HG03354 (cell line): Measurements from ENCODE around the gene MROH8.

Source experiments
- ATAC-seq: cut with Tn5 transposase; IDR thresholded peaks from one replicate; pipeline ENCODE4 v1.9.1; 2021; ENCODE audit warnings: mild to moderate bottlenecking; ENCODE audit not compliant: unreplicated experiment, poor library complexity, severe bottlenecking

The MROH8 gene

DNA sequence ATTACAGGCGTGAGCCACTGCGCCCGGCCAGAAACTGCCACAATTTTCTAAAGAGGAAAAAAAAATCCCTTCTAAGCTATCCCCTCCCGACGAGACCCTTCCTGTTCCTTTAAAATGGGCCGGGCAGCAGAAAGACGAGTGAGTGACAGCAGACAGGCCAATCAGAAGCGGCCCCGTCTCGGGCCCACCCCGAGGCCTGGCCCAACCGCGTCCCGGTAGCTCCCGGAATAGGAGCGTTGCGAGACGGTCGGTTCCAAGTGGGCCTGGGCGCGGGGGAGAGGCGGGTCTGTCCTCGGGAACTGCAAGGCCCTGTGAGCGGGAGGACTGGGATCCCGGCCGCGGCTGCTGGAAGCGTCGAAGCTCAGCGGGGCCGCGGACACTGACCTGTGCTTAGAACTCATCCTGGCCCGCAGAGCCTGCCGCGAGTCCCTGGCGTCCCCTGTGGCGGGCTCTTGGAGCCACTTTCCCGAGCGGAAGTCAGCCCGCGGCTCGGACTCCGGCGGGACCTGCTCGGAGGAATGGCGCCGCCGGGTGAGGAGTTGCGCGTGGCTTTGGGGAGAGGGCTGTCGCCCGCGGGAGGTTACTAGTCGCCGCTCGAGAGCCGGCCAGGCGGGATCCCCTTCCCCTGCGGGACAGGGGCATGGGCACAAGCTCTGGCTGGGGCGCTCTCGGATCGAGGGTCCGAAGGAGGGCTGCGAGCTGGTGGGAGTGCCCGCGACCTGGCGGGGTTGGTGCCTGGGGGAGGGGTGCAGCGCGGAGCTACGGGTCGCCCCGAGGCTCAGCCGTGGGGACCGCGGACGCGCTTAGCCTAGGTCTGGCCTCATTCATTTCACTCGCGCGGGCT, at the start of gene MROH8, which contains the start of gene RPN2:
TSS of gene MROH8 (minus strand) at position 710 of the 844 bp plus-strand sequence.
TSS of gene RPN2 (plus strand) at position 492 of the 844 bp plus-strand sequence. CDS start at position 519, 27 bp downstream.
- peak; percentile 92 for ATAC-seq

DNA sequence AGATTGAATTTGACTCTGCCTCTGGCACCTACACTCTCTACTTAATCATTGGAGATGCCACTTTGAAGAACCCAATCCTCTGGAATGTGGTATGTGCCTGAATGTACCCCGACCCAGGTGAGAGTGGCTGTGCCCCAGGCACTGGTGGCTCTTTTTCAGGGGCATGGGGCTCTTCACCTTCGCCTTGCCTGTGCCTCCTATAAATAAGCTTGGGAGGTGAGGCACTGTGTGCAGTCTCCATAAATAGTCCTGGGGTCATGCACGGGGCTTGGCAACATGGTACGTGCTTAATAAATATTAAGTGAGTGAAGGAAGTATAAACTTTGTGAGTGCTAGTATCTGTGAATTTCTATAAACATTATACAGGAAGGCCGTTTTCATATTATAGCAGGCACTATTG, 49.3 kb upstream of the MROH8 start:
- no peak for ATAC-seq

DNA sequence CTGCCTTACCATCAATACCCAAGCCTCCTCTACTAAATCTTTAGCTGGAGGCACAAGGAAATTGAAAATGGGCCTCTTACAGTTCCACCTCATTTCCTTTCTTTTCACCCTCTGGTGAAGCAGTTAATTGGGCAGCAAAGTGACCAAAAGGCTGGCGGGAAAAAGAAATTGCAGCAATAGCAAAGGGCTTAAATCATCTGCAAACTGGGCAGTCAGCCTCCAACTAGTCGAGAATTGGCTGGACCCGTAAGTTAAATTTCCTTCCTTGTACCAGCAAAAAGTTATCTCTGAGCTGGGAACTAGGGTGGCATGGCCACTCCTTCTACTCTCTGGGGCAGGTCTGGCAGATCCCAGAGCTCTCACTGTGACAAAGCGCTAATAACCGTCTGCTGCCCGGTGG, 48.7 kb upstream of the MROH8 start:
- no peak for ATAC-seq

DNA sequence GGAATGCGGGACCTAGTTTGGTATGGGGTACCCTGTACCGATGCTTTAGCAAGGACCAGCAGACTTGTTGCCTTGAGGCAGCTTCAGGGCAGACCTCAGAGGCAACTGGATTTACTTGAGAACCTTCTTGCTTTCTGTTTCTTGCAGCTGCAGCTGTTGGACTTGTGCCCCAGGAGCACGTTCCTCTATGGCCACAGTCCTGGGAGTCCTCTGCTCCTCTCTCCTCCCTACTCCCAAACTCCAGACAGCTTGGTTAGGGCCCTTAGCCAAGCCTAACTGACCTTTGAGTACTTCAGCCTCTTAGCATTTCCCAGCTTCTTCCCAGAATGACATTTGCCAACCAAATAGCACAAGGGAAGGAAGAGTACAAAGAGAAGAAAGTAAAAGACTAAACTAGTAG, 47.5 kb upstream of the MROH8 start:
- ATAC-seq: no peak

DNA sequence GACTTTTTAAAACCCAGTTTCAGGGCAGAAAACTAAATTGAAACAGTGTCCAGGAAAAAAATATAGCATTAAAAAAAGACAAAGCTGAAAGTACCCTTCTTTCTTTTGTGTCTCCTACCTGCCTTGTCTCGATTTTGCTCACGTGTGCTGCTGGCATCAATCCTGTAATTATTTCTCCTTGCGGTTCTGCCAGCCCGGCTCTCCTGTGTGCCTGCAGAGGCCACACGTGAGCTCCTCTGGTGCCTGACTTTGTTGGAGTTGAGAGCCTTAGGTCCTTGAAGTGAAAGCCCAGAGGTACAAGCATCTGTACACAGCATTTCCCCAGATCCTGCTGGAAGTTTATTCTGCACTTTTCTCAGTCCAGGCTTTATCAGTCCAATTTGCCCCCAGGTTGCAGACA, 45.8 kb upstream of the MROH8 start:
- no peak for ATAC-seq

DNA sequence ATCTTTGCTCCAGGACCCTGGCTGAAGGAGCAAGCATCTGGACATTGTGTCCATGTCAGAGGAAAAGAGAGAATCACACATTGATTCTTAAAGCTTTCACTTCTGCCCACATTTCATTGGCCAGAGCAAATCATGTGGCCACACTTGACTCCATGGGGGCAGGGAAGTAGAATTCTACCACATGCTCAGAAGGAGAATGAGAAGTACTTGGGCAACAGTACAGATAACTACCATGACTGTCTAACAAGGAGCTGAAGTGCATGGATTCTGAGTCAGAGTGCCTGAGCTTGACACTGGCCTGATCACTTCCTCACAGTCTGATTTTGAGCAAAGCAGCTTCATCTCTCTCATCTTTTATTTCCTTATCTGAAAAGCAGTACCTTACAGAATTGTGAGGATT, 43.7 kb upstream of the MROH8 start:
- no peak for ATAC-seq

DNA sequence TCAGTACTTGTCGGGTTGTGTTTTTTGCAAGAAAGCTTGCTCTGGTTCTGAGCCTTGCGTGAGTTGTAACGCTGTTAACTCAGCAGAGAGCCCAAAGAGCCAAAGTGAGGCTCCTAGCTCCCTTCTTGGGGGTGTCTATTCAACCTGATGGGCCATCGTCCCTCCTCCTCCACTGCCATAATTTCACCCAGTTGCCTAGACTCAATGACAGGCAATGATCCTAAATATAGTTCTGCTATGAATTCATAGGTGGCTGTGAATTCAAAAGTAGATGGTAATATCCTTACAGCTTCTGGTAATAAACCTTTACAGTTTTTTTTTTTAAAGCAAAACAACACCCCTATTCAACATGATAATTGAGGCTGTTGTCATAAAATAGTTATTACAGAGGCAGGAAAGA, 42.7 kb upstream of the MROH8 start:
- no peak for ATAC-seq

DNA sequence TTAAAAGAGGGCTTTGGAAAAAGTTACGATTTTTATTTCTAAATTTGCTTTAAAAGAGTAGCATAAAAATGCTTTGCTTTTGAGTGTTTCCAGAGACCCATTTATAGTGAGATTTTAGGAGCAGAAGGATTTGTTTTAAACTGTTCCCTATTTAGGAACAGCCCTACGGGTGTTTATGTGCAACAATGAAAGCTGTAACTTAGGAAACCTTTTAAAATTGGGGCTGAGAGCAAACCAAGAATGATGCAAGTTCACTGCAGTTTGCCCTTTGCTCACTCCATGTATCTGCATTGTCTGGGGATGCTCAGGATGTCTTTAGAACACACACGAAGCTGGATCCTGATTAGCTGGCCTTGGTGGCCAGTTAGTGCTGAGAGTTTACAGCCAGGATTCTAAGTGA, 41.4 kb upstream of the MROH8 start:
- ATAC-seq: no peak

DNA sequence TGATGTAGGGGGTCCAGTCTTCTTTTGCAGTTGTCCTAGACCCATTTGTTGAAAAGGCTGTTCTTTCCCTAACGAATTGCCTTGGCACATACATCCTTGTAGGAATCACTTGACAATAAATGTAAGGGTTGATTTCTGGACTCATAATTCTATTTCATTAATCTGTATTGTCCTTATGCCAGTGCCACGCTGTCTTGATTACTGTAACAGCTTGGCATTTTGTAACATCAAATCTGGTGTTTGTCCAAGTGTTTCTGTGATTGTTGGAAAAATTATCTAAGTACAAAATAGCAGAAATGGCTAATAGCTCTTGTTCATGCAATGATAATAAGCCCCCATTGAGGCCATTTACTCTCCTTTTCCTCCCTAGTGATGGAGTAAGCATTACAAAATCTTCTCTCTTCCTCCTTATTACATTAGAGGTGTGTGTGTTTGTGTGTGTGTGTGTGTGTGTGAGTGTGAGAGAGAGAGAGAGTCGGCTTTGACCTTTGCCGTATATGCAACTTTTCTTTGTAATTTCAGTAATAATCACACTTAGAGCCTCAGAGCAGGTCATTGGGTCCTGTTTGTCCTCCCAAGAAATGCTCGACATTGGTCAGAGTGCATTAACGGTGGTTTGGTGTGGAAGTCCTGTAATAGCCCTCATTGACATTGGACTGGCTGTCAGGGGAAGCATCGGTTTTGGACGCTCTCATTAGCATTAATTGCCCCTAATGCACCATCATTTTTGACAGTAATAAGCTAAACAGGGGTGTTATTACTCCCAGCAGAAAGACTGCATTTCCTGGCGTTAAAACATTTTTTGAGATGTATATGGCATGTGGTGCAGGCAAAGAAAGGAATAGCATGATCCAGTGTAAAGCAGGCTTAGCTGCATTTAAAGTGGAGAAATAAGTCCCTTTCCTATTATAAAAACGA, 40.7 kb upstream of the MROH8 start:
- ATAC-seq: no peak

DNA sequence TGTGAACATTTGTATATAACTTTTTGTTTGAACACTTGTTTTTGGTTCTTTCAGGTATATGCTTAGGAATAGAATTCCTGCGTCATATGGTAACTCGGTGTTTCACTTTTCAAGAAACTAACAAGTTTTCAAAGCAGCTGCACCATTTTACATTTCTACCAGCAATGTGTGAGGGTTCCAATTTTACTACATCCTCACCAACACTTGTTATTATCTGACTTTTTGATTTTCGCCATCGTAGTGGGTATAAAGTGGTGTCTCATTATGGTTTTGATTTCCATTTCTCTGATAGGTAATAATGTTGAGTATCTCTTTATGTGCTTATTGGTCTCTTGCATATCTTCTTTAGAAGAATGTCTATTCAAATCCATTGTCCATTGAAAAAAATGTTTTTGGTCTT, 39.6 kb upstream of the MROH8 start:
- ATAC-seq: no peak

DNA sequence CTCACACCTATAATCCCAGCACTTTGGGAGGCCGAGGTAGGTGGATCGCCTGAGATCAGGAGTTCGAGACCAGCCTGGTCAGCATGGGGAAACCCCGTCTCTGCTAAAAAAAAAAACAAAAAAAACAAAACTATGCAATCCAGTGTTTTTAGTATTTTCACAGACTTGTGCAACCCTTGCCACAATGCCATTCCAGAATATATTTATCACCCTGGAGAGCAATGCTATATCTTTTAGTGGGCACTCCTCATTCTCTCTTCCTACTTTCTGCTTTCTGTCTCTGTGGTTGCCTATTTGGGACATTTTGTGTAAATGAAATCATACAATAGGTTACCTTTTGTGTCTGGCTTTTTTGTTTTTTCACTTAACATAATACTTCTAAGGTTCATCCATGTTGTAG, 39.1 kb upstream of the MROH8 start:
- no peak for ATAC-seq

DNA sequence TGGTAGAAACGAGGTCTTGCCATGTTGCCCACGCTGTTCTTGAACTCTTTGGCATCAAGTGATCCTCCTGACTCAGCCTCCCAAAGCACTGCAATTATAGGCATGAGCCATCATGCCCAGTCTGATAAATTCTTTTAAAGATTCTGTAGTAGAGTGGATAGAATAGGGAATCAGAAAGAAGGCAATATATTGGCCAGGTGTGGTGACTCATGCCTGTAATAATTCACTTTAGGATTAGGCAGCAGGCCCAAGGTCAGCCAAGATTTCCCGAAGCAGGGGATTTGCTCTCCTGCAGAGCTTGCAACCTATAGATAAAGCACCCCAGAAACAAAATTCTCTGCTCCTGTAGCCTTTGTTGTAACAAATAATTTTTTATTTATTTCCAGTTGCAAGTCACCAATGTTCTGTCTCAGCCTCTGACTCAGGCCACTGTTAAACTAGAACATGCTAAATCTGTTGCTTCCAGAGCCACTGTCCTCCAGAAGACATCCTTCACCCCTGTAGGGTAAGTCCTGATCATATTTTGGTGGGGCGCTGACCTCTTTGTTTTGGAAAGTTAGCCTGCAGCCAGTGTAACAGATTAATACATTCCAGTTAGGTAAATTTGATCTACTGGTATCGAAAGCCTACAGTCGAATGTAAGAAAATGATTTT, 30.4 kb upstream of the MROH8 start:
- ATAC-seq: no peak

DNA sequence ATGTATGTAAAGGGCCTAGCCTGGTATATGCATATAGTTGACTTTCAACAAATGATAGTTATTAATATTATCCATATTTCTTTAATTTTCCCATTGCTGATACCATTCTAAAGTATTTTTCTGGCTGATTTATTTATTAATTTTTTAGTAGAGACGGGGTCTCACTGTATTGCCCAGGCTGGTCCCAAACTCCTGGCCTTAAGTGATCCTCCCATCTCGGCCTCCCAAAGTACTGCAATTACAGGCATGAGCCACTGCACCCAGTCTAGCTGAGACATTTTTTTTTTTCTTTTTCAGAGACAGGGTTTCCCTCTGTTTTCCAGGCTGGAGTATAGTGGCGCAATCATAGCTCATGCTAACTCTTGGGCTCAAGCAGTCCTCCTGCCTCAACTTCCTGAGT, 29.8 kb upstream of the MROH8 start:
- ATAC-seq: no peak

DNA sequence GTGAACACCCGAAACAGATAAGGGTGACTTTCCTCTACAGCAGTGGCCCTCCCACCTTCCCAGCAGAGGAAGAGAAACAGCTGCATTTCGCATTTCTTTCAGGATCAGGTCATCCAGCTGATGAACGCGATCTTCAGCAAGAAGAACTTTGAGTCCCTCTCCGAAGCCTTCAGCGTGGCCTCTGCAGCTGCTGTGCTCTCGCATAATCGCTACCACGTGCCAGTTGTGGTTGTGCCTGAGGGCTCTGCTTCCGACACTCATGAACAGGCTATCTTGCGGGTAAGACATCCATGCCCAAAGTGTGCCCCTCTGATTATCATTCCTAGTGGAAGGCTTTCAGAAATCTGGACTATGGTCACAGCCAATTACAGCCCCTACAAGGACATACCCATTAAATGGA, 27.8 kb upstream of the MROH8 start:
- no peak for ATAC-seq

DNA sequence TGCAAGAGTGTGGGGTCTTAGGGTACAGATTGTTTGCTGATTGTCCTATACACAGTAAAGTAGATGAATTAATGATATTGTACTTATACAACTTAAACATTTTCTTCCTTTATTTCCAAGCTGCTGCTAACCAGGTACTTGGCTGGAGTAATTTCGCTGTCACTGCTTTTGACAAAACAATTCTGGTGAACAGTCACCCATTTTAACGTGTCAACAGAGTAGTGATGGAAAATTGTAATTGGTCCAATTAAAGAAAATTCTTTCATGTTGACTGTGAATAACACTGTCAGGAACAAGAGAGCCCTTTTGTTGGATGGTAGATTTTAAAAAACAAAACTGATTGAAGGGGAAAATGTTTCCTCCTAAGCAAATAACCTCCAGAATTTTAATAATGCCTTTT, 26.4 kb upstream of the MROH8 start:
- no peak for ATAC-seq

DNA sequence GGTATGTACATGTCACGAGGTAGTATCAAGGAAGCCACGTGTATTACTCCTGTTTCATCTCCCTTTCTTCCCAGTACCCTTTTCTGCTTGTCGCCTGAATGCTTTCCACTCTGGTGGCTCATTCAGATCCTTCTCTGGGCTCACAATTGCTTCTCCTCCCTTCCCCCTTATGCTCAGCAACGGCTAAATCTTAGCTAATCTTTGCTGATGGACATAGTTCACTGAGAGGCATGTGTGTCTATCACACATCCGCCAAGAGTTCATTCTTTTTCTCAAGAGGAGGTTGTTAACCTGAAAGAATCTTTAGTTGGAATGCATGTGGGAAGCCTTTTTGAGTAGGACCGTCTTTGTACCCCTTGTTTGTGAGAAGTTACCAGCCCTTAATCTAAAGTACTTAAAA, 25.8 kb upstream of the MROH8 start:
- no peak for ATAC-seq

DNA sequence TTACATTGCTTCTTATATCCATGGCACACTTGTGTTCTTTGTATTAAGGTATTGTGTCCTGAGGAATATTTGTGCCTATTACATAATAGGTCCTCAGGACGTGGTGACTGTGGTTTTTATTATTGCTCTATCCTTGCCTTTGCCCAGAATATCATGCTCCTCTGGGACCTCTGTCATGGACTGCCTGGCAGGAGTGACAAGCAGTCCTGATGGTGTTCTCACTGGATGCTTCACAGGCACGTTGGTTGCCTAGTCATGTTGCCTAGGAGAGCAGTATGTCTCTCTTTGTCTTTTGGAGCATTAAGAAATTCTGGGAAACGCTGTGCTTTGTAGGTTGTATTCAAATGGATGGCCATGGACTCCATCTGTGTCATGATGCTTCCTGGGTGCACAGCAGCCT, 24.7 kb upstream of the MROH8 start:
- no peak for ATAC-seq

DNA sequence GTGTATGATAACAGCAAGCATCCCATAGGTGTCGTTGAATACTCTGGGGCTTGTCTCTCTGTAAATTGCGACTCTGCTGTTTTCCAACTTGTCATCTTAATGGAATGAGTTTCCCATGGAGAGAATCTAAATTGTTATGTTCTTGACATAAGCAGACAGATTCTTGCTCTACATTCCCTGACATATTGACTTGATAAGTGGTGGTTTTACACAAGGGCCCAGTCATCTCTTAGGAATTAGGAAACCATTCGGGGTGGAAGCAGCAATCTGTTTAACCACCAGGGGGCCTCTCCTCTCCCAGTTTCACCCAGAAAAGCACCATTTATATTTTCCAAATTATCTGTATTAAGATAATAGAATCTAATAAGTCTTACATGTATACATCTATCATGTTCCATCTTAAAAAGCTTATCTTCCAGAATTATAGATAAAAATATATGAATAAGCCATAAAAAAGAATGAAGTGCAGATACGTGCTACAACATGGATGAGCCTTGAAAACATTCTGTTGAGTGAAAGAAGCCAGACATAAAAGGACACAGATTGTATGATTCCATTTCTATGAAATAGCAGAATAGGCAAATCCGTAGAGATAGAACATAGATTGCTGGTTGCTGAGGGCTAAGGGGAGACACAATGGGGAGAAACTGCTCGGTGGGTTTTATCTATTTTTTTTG, 23.1 kb upstream of the MROH8 start:
- no peak for ATAC-seq

DNA sequence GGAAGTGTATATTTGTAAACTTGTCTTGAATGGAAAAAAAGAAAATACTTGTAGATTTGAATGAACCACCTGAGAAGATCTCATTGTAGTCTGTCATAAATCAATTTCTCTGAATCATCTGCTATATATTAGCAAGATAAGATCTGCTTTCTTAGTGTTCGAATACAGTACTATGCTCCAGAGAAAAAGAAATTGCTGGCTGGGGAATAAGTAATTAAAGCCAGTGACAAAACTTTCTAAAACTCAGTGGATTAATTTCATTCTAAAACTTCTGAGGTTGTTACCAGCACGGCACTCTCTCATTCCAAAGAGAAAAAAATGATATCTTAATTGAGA, 22.4 kb upstream of the MROH8 start:
- no peak for ATAC-seq
